ENCODE results near the gene THOC5.
"Not testable (repeated sequence)": the region's sequence is repeated elsewhere in the genome, so short reads cannot be mapped to it uniquely, and the experiment has no call there.

Gene THOC5

DNA sequence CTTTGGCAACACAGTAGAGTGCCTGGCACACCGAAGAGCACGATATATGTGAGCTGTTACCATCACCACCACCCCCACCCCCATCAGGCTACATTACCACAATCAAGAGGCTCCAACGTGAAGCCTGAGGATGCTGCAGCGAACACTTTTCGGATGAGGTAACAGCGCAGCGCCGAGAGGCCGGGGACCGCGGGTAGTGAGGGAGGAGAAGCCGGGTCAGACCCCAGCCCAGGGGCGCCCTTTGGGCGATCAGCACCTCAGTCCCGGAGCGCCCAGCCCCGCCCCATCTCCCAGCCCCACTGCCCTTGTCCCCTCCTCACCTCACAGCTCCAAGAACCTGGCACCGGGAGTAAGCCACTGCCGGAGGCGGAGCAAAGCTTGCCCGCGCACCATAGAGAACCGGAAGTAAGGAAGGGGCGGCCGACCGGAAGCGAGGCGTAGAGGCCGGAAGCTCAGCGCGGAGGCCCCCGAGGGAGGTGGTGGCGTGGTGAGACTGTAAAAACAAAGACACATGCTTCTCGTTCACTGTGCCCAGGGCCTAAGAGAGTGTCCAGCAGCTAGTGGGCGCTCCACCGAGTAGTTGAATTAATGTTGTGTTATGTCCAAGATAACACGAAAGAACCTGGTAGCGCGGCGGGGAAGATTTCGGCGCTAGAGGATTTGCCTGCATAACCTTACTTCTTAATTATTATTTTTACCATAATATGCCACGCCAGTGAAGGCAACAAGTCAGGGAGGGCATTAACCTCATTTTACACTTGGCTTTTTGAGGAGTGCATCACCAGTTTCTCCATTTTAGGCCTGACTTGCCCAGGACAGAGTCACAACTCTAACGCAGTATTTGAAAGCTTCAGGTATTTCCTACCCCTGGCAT is at the start of gene THOC5:
Gene THOC5, minus strand, starts transcription at position 407 of the 874 bp plus-strand sequence. CDS start 4,610 bp downstream, outside the sequence.
- peak; percentile 22 for FAIRE-seq

DNA sequence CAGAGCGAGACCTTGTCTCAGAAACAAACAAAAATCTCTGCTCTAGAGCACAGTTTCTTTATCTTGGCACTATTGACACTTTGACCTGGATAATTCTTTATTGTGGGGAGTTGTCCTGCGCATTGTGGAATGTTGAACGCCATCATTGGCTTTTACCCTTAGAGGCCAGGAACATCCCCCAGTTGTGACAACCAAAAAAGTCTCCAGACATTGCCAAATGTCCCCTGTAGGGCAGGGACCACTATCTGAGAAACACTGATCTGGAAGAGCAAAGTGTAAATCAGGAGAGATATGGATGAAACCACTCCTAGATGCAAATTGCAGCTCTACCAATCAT is 45.1 kb upstream of the THOC5 start:
- no peak for FAIRE-seq

DNA sequence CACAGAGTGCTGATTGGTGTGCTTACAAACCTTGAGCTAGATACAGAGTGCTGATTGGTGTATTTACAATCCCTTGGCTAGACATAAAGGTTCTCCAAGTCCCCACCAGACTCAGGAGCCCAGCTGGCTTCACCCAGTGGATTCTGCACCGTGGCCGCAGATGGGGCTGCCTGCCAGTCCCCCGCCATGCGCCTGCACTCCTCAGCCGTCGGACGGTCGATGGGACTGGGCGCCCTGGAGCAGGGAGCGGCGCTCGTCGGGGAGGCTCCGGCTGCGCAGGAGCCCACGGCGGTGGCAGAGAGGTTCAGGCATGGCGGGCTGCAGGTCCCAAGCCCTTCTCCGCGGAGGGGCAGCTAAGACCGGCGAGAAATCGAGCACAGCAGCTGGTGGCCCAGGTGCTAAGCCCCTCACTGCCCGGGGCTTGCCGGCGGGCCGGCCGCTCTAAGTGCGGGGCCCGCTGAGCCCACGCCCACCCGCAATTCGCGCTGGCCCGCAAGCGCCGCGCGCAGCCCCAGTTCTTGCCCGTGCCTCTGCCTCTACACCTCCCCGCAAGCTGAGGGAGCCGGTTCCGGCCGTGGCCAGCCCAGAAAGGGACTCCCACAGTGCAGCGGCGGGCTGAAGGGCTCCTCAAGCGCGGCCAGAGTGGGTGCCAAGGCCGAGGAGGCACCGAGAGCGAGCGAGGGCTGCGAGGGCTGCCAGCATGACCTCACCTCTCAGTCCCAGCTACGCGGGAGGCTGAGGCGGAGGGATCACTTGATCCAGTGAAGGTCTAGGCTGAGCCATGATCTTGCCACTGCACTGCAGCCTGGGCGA is 44.5 kb upstream of the THOC5 start:
- FAIRE-seq = not testable (repeated sequence)

DNA sequence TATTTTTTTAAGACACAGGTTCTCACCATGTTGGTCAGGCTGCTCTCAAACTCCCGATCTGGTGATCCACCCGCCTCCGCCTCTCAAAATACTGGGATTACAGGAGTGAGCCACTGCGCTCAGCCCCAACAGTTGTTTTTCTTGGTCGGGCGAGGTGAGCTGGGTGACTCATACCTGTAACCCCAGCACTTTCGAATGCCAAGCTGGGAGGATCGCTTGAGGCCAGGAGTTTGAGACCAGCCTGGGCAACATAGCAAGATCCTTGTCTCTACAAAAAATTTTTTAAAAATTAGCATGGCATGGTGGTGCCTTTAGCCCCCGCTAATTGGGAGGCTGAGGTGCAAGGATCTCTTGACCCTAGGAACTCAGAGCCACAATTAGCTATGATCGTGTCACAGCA is 42.9 kb upstream of the THOC5 start:
- no peak for FAIRE-seq

DNA sequence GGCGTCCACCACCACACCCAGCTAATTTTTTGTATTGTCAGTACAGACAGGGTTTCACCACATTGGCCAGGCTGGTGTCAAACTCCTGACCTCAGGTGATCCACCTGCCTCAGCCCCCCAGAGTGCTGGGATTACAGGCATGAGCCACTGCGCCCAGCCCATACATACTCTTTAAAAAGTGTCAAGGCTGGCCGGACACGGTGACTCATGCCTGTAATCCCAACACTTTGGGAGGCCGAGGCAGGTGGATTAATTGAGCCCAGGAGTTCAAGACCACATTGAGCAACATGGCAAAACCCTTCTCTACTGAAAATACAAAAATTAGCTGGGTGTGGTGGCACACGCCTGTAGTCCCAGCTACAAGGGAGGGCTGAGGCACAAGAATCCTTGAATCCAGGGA is 40.9 kb upstream of the THOC5 start:
- not testable (repeated sequence) for FAIRE-seq

DNA sequence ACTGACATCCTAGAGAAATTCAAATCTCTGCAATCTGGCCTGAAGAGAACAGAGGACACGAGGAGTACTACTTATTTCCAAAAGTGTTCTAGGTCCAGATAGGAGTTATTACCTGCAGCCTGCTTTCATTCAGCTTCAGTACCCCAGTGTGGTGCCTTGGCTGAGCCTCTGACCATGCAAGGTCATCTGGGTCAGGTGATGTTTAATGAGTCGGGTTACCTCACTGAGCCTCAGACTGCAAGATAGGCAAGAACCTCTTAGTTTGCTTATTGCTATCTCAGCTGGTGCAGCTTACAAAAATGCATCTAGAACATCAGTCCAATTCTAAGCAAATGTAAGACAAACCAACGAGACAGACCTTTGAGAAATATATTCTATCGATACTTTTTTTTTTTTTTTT is 40.4 kb upstream of the THOC5 start:
- no peak for FAIRE-seq

DNA sequence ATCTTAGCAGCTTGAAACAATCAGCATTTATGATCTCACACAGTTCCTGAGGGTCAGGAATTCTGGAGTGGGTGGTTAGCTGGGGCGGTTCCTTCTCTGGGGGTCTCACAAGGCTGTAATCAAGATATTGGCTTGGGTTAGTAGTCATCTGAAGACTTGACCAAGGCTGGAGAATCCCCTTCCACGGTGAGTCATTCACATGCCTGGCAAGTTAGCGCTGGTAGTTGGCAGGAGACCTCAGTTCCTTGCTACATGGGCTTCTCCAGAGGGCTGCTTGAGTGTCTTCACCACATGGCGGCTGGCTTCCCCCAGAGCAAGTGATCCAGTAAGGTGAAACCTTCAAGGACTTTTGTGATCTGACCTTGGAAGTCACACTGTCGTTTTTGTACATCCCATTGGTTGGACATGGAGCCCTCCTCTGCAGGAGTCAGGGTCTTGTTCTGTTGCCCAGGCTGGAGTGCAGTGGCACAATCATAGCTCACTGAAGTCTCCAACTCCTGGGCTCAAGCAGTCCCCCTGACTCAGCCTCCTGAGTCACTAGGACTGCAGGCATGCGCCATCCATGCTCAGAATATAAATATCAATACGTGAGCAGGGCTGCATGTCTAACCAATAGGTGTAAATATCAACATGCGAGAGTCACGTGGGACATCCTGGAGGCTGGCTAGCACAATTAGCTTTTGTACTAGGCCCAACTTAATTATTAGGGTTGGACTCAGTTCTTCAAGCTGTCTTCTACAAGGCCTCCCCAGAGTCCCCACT is 34.6 kb upstream of the THOC5 start:
- FAIRE-seq = no peak

DNA sequence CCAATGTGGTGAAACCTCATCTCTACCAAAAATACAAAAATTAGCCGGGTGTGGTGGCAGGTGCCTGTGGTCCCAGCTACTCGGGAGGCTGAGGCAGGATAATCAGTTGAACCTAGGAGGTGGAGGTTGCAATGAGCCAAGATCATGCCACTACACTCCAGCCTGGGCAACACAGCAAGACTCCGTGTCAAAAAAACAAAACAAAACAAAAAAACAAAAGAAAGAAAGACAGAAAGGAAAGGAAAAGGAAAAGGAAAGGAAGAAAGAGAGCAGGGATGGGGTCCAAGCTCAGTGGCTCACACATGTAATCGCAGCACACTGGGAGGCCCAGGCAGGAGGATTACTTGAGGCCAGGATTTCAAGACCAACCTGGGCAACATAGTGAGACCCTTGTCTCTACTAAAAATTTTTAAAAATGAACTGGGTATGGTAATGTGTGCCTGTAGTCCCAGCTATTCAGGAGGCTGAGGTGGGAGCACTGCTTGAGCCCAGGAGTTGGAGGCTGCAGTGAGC is 32.7 kb upstream of the THOC5 start:
- FAIRE-seq = not testable (repeated sequence)

DNA sequence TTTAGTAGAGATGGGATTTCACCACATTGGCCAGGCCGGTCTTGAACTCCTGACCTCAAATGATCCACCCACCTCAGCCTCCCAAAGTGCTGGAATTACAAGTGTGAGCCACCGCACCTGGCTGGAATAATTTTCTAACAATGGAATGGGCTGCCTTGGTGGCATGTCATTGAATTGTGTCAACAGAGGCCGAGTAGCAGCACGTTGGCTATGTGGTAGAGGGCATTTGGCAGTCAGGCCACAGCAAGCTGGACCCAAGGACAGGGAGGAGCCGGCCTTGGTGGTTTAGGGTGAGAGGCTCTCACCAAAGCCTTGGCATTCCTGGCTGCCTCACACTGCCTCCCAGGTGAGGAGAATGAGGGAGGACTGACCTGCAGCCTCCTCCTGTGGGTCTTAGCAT is 31.4 kb upstream of the THOC5 start:
- FAIRE-seq = no peak

DNA sequence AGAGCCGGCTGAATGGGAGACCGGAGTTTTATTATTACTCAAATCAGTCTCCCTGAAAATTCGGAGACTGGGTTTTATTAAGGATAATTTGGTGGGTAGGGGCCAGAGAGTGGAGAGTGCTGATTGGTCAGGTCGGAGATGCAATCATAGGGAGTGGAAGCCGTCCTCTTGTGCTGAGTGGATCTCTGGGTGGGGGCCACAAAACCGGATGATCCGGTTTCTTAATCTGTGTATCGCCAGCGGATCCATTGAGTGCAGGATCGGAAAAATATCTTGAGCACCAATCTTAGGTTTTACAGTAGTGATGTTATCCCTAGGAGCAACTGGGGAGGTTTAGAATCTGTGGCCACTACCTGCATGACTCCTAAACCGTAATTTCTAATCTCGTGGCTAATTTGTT is 28.2 kb upstream of the THOC5 start:
- no peak for FAIRE-seq

DNA sequence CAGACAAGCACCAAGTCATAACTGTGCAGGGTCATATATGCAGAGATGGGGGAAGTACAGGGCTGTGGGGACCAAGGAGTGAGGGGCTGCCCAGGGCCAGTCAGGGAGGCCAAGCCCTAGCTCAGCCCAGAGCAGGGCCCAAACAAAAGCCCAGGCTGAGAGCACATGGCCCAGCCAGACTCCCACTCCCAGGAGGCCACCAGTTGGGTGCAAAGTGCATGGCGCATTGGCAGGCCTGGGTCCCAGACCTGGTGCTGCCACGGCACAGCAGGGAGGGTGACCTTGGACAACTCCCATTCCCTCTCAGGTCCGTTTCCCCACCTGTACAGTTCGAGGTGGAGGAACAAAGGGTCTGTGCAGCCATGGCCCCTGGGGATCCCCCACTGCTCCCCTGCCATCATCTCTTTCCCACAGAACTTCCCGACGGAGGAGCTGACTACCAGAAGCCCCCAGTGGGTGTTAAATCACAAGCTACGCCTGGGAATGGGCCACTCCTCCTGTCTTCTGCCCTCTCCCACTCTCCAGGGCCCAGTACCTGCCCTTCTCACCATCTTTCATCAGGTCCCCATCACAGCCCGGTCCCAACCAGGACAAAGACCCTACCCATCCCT is 26.7 kb upstream of the THOC5 start:
- FAIRE-seq = no peak

DNA sequence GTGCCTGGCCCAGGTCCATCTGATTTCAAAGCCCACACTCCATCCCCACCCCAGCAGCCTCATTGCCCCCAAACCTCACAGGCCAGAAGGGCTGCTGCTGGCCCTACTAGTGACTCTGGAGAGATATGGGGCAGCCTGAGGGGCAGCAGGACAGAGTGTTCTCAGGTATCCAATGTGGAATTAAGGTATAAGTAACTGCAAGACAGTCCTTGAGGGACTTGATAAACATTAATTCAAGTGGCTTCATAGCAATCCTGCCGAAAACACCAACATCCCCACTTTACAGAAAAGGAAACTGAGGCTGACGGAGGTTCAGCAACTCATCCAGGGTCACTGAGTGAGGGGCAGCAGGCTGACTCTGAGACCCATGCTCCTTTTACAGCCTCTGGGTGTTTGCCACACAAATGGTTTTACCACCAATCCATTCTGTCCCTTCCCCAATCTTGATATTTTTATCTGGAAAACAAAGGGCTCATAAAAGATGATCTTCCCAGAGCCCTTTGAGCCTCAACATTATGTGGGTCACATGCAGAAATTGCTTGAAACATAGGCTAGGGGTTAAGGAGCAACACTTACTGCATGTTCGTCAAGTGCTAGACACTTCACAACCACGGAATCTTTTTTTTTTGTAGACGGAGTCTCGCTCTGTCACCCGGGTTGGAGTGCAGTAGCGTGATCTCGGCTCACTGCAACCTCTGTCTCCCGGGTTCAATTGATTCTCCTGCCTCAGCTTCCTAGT is 25.1 kb upstream of the THOC5 start:
- FAIRE-seq = no peak

DNA sequence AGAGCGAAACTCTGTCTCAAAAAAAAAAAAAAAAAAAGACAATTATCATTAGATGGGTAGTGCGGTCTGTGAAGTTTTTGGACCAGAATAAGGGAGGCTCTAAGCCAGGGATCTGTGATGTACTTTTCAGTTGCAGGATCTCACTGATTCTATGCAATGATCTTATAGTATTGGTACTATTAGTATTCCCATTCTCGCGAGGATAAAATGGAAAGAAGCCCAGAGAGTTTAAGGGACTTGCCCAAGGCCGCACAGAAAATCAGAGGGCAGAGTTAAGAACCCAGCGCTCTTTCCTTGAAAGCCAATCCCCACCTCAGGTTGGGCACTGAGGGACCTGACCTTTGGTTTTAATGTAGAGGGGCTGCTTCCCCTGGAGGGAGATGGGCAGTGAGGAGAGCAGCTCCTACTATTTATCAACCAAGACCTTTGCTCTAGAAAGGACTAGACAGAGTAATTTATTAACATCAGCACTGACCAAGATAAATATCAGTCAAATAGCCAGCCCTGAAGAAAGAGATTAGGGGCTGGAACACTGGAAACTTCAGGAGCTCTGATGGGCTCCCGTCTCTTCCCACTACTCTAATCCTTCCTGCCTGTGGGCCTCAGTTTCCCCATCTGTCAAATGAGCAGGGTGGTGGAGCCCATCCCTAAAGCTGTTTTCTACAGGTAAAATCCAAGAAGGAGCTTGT is 21.3 kb upstream of the THOC5 start:
- no peak for FAIRE-seq

DNA sequence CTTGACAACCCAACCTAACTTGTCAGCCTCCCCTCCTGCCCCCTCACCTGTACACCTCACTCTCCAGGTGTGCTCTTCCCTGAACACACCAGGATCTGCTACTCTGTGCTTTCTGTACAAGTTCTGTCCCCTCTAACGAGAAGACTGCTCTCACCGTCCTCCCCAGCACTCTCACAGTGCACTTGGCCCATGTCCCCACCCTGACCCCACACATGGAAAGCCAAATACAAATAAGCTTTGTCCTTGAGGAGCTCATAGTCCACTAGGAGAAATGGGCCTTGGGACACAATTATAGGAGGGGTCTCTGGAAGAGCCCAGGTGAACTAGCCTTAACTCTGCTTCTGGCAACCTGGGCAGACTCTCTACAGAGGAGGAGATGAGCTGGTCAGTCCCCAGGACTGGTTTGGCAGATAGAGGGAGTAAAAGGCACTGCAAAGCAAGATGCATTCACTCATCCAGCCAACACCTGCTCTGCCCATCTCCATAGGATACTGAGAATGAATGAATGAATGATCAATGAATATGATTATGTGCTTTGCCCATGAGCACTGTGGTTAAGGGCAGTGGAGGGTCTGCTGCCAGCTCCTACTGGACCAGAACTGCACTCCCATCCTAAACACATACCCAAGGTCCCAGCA is 17.5 kb upstream of the THOC5 start:
- no peak for FAIRE-seq

DNA sequence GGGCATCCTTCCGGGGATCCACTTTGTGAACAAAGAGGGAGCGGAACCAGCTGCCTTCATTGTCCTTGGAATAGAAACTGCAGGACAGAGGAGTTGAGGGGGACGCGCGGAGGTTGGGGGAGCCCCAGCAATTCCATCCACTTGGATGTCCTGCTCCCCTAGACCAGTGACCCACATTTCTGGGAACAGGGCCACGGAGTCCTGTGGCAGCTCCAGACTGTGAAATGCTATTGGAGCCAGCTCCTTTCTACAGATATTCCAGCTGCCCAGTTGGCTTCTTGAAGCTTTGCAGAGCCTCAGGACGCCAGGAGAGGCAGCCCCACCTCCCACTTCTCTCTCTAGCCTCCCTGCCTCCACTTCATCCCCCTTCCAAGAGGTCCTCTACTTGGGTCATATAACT is 16.9 kb upstream of the THOC5 start:
- FAIRE-seq = no peak

DNA sequence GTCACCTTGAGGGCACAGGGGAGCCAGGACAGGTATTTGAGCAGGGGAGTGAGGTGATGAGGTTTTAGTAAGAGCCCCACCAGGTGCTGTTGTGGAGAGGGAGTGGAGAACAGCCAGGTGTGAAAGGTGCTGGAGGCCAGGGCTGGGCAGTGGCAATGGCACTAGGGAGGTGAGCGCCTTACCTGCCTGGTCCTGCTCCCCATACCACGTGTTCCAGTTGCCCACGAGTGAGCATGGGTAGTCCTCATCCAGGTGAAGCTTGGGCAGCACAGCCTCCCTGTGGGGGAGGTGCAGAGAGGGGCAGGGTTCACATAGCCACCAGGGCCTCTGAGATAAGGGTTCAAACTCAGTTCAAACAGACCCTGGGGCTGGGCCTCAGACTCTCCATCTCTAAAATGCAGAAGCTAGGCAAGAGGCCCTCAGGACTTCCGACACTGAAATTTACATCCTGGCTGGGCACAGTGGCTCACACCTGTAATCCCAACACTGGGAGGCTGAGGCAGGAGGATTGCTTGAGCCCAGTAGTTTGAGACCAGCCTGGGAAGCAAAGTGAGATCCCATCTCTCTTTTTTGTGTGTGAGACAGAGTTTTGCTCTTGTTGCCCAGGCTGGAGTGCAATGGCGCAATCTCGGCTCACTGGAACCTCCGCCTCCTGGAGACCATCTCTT is 15.6 kb upstream of the THOC5 start:
- FAIRE-seq = no peak

DNA sequence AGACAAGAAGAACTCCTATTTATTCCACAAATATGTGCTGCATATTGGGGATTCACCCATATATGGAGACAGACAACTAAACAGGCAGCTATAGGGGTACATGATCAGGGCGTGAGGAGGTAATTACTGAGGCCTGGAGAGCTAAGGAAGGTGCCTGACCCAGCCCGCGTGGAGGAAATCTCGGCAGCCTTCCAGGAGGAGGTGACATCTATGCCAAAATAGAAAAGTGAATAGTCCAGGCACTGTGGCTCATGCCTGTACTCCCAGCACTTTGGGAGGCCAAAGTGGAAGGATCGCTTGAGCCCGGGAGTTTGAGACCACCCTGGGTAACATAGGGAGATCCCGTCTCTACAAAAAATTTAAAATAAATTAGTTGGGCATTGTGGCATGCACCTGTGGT is 13.8 kb upstream of the THOC5 start:
- no peak for FAIRE-seq

DNA sequence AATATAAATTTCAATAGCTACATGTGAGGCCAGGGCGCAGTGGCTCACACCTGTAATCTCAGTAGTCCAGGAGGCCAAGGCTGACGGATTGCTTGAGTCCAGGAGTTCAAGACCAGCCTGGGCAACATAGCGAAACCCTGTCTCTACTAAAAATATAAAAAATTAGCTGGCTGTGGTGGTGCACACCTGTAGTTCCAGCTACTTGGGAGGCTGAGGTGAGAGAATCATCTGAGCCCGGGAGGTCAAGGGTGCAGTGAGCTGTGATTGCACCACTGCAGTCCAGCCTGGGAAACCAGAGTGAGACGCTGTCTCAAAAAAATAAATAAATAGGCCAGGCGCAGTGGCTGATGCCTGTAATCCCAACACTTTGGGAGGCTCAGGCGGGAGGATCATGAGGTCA is 13.0 kb upstream of the THOC5 start:
- not testable (repeated sequence) for FAIRE-seq

DNA sequence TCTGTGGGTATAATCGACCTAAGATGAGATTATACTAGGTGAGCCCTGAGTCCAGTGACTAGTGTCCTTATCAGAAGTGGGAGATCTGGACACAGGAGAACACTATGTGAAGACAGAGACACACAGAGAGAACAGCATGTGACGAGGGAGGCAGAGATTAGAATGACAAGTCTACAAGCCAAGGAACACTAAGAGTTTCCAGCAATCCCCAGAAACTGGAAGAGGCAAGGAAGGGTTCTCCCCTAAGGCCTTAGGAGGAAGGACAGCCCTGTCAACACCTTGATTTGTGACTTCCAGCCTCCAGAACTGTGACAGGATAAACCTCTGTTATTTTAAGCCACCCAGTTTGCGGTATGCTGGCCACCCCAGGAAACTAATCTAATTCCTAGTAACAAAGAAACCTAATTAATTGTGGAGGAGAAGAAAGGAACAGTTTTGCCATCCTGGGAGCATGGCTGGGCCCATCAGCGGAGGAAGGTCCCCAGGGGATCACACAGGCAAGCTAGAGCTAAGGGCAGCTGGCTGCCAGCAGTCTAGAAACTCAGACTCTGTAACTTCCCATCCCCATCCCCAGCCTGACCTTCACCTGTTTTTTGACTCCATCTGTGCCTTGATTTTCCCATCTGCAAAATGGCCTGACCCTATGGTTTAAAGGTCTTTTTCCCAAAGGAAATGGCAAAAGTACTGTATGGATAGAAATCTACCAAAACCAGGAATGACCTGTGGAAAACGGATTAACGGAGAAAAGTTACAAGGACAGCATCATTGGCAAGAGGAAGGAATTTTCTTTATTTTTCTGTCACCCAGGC is 10.3 kb upstream of the THOC5 start:
- no peak for FAIRE-seq

All from TTC549 (cell line).